GM21529 (cell line): ENCODE results near the gene ALX3.
A peak's percentile ranks its signal among the peaks of the same experiment; 100 is the strongest.

Experiments
- ATAC-seq: cut with Tn5 transposase; IDR thresholded peaks from one replicate; pipeline ENCODE4 v1.9.1; 2021; ENCODE audit not compliant: unreplicated experiment

ALX3 gene

GRCh38 chr1:110070671-110071242, at the start of gene ALX3:
Gene ALX3, minus strand, starts transcription at chr1:110070672. Its CDS starts 60 bp downstream, at chr1:110070612.
- ATAC-seq, result no peak

GRCh38 chr1:110119843-110120242, 49.4 kb upstream of the ALX3 start:
- no peak for ATAC-seq

GRCh38 chr1:110118636-110119396, 48.3 kb upstream of the ALX3 start:
- ATAC-seq, result no peak

GRCh38 chr1:110114784-110115183, 44.3 kb upstream of the ALX3 start:
- ATAC-seq, result no peak

- no peak for ATAC-seq
Measured at GRCh38 chr1:110114173-110114572, 43.7 kb upstream of the ALX3 start.

- ATAC-seq, result no peak
Measured at GRCh38 chr1:110113551-110113950, 43.1 kb upstream of the ALX3 start.

GRCh38 chr1:110112656-110113055, 42.2 kb upstream of the ALX3 start:
- ATAC-seq, result no peak

GRCh38 chr1:110112143-110112542, 41.7 kb upstream of the ALX3 start, which contains the start of gene UBL4B:
Gene UBL4B, plus strand, starts transcription at chr1:110112443. Its CDS starts 92 bp downstream, at chr1:110112535.
- no peak for ATAC-seq

- ATAC-seq, result no peak
Measured at GRCh38 chr1:110111081-110111480, 40.6 kb upstream of the ALX3 start.

GRCh38 chr1:110107867-110108469, 37.5 kb upstream of the ALX3 start:
- no peak for ATAC-seq

- peak; percentile 55 for ATAC-seq
Measured at GRCh38 chr1:110106013-110106941, 35.8 kb upstream of the ALX3 start.

- no peak for ATAC-seq
Measured at GRCh38 chr1:110102081-110102480, 31.6 kb upstream of the ALX3 start.

- no peak for ATAC-seq
Measured at GRCh38 chr1:110100335-110100734, 29.9 kb upstream of the ALX3 start.

GRCh38 chr1:110098222-110099026, 28.0 kb upstream of the ALX3 start:
- ATAC-seq, result no peak

GRCh38 chr1:110097507-110098221, 27.2 kb upstream of the ALX3 start:
- no peak for ATAC-seq

- ATAC-seq, result no peak
Measured at GRCh38 chr1:110094931-110095654, 24.6 kb upstream of the ALX3 start.

GRCh38 chr1:110092991-110093390, 22.5 kb upstream of the ALX3 start:
- ATAC-seq, result no peak

GRCh38 chr1:110091791-110092190, 21.3 kb upstream of the ALX3 start:
- ATAC-seq, result no peak

GRCh38 chr1:110091381-110091780, 20.9 kb upstream of the ALX3 start:
- ATAC-seq, result no peak
